Neural cell (in vitro differentiated cells): ENCODE results near the gene PCDH9. TPM values are rescaled to one million over a fixed set of nuclear protein-coding genes. Genes with fewer than 3 reads are reported as not detected.

ENCODE experiments used
- H2AFZ ChIP-seq: fragments of 200-600, 300-800 bp; sonication (generic), shearing (Covaris generic); 2 replicates; pipeline ENCODE4 v1.6.0; 2014; ENCODE audit warnings: low read depth, mild to moderate bottlenecking, antibody characterized with exemption, low read length, moderate library complexity
- H3F3A ChIP-seq: fragments of 200-600 bp; shearing (Covaris generic); 2 replicates; pipeline ENCODE4 v1.6.1; 2016; ENCODE audit warnings: mild to moderate bottlenecking, moderate library complexity, mixed read lengths, antibody characterized with exemption, low read length; ENCODE audit not compliant: insufficient read depth, poor library complexity, severe bottlenecking
- H3K27ac ChIP-seq: fragments of 200-600, 300-800 bp; sonication (generic), shearing (Covaris generic); 2 replicates; pipeline ENCODE4 v1.5.1; 2014; ENCODE audit warnings: mild to moderate bottlenecking, low read length, moderate library complexity
- H3K27me3 ChIP-seq: fragments of 300-800, 200-600 bp; sonication (generic), shearing (Covaris generic); 2 replicates; pipeline ENCODE4 v1.6.0; 2014; ENCODE audit warnings: mild to moderate bottlenecking, low read depth, low read length, moderate library complexity; ENCODE audit not compliant: insufficient read depth
- H3K36me3 ChIP-seq: fragments of 300-800, 200-600 bp; sonication (generic), shearing (Covaris generic); 2 replicates; pipeline ENCODE4 v1.5.1; 2014; ENCODE audit warnings: mild to moderate bottlenecking, antibody characterized with exemption, low read length, moderate library complexity; ENCODE audit not compliant: insufficient read depth
- H3K4me2 ChIP-seq: fragments of 300-800, 200-600 bp; sonication (generic), shearing (Covaris generic); 2 replicates; pipeline ENCODE4 v1.6.0; 2014; ENCODE audit warnings: mild to moderate bottlenecking, low read length
- H3K4me3 ChIP-seq: fragments of 300-800, 200-600 bp; sonication (generic), shearing (Covaris generic); 2 replicates; pipeline ENCODE4 v1.5.1; 2014; ENCODE audit warnings: mild to moderate bottlenecking, low read length, moderate library complexity
- H3K79me2 ChIP-seq: fragments of 200-600 bp; shearing (Covaris generic); replicated peaks from 2 replicates; pipeline ENCODE4 v1.6.0; 2014; ENCODE audit warnings: mild to moderate bottlenecking, low read length, moderate library complexity; ENCODE audit not compliant: insufficient read depth
- H3K9ac ChIP-seq: fragments of 300-800, 200-600 bp; sonication (generic), shearing (Covaris generic); 2 replicates; pipeline ENCODE4 v1.6.1; 2016; ENCODE audit warnings: mild to moderate bottlenecking, low read length, mixed read lengths
- H3K9me2 ChIP-seq: fragments of 200-600 bp; shearing (Covaris generic); 2 replicates; pipeline ENCODE4 v1.6.1; 2016; ENCODE audit warnings: mild to moderate bottlenecking, low read length, mixed read lengths; ENCODE audit not compliant: insufficient read depth
- H3K9me3 ChIP-seq: fragments of 200-600, 300-800 bp; sonication (generic), shearing (Covaris generic); 2 replicates; pipeline ENCODE4 v1.6.1; 2016; ENCODE audit warnings: mild to moderate bottlenecking, mixed run types, low read length, moderate library complexity, mixed read lengths
- H4K20me1 ChIP-seq: fragments of 200-600 bp; shearing (Covaris generic); 2 replicates; pipeline ENCODE4 v1.6.1; 2016; ENCODE audit warnings: mild to moderate bottlenecking, mixed run types; ENCODE audit not compliant: insufficient read depth
- EP300 ChIP-seq: fragments of 450-650 bp; conservative IDR thresholded peaks from 2 replicates; pipeline ENCODE4 v1.6.1; 2014; ENCODE audit warnings: antibody characterized with exemption, mild to moderate bottlenecking, moderate library complexity; ENCODE audit not compliant: poor library complexity, severe bottlenecking
- RAD21 ChIP-seq: fragments of 450-650 bp; conservative IDR thresholded peaks from 2 replicates; pipeline ENCODE4 v1.6.1; 2014; ENCODE audit warnings: antibody characterized with exemption, mild to moderate bottlenecking, moderate library complexity
- polyA plus RNA-seq: library from polyadenylated mRNA; depleted of rRNA; stranded (reverse); fragments of >200 nt; gene quantifications from 2 replicates; pipeline ENCODE4 v1.2.3, GENCODE V29; 2014
- TF ChIP-seq, protein P1 (sequence below): fragments of 450-650 bp; IDR thresholded peaks from 2 replicates; pipeline ENCODE4 v1.5.1; 2014; ENCODE audit warnings: antibody characterized with exemption, mild to moderate bottlenecking, moderate library complexity; ENCODE audit not compliant: poor library complexity, severe bottlenecking
- TF ChIP-seq, protein P2 (sequence below): IDR thresholded peaks from 2 replicates; pipeline ENCODE4 v1.6.1; 2012; ENCODE audit warnings: borderline replicate concordance

PCDH9 gene
- polyA plus RNA-seq, 1 donor from 2014 or later: 4.6 TPM

DNA sequence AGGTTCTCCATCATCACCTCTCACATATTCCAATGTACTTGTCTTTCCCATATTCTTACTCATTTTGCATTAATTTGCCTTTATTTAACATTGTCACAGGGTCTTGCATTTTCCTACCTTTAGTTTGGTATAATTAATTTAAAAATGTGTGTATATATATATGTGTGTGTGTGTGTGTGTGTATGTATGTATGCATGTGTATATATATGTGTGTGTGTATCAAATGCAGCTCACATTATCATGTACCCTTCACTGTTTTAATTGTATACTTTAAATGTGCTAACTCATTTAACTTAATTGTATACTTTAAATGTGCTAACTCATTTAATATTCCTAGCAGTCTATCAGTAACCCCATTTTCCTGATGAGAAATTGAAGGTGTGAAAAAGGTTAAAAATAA is 104.5 kb downstream of the PCDH9 start:
- H4K20me1 ChIP-seq: no peaks in the 10 kb centered on the region
- no peaks in the 10 kb centered on the region for H3K27me3 ChIP-seq
- H3K9me3 ChIP-seq: no peaks in the 10 kb centered on the region
- no peaks in the 10 kb centered on the region for H3K79me2 ChIP-seq
- H3F3A ChIP-seq: peaks cover 4% of the 10 kb centered on the region
- no peak overlapping the region for H3K27ac ChIP-seq
- H3K4me3 ChIP-seq: no peak overlapping the region
- H3K9me2 ChIP-seq: no peaks in the 10 kb centered on the region
- TF ChIP-seq RAD21: no peak
- H3K4me2 ChIP-seq: no peak overlapping the region
- no peak overlapping the region for H3K9ac ChIP-seq
- H3K36me3 ChIP-seq: no peaks in the 10 kb centered on the region
- H2AFZ ChIP-seq: no peak overlapping the region

DNA sequence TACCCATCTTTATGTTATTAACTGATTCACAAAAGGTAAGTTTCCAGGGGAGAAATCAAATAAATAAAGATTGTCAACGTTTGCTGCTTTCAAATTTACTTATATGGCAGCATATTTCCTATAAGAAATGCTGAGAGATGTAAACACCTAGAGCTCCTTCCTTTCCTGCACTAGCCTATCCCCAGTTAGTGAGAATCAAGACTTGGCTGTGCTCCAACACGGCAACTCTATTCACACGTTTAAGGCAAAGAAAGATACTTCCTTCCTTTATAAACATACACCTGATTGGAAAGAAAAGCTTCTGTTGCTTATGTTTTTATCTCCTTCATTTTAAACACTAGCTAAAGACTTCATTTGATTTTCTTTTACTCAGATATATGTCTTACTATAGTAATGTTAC is 107.0 kb downstream of the PCDH9 start:
- H3K27ac ChIP-seq: no peak overlapping the region
- no peaks in the 10 kb centered on the region for H4K20me1 ChIP-seq
- peaks cover 4% of the 10 kb centered on the region for H3F3A ChIP-seq
- H3K9ac ChIP-seq: no peak overlapping the region
- no peak overlapping the region for H3K4me3 ChIP-seq
- no peak overlapping the region for H2AFZ ChIP-seq
- TF ChIP-seq, protein P1, sequence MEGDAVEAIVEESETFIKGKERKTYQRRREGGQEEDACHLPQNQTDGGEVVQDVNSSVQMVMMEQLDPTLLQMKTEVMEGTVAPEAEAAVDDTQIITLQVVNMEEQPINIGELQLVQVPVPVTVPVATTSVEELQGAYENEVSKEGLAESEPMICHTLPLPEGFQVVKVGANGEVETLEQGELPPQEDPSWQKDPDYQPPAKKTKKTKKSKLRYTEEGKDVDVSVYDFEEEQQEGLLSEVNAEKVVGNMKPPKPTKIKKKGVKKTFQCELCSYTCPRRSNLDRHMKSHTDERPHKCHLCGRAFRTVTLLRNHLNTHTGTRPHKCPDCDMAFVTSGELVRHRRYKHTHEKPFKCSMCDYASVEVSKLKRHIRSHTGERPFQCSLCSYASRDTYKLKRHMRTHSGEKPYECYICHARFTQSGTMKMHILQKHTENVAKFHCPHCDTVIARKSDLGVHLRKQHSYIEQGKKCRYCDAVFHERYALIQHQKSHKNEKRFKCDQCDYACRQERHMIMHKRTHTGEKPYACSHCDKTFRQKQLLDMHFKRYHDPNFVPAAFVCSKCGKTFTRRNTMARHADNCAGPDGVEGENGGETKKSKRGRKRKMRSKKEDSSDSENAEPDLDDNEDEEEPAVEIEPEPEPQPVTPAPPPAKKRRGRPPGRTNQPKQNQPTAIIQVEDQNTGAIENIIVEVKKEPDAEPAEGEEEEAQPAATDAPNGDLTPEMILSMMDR: no peak
- TF ChIP-seq RAD21: no peak
- TF ChIP-seq EP300: no peak
- TF ChIP-seq, protein P2, sequence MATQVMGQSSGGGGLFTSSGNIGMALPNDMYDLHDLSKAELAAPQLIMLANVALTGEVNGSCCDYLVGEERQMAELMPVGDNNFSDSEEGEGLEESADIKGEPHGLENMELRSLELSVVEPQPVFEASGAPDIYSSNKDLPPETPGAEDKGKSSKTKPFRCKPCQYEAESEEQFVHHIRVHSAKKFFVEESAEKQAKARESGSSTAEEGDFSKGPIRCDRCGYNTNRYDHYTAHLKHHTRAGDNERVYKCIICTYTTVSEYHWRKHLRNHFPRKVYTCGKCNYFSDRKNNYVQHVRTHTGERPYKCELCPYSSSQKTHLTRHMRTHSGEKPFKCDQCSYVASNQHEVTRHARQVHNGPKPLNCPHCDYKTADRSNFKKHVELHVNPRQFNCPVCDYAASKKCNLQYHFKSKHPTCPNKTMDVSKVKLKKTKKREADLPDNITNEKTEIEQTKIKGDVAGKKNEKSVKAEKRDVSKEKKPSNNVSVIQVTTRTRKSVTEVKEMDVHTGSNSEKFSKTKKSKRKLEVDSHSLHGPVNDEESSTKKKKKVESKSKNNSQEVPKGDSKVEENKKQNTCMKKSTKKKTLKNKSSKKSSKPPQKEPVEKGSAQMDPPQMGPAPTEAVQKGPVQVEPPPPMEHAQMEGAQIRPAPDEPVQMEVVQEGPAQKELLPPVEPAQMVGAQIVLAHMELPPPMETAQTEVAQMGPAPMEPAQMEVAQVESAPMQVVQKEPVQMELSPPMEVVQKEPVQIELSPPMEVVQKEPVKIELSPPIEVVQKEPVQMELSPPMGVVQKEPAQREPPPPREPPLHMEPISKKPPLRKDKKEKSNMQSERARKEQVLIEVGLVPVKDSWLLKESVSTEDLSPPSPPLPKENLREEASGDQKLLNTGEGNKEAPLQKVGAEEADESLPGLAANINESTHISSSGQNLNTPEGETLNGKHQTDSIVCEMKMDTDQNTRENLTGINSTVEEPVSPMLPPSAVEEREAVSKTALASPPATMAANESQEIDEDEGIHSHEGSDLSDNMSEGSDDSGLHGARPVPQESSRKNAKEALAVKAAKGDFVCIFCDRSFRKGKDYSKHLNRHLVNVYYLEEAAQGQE: no peak
- H3K79me2 ChIP-seq: no peaks in the 10 kb centered on the region
- no peaks in the 10 kb centered on the region for H3K9me2 ChIP-seq
- no peaks in the 10 kb centered on the region for H3K36me3 ChIP-seq
- H3K9me3 ChIP-seq: no peaks in the 10 kb centered on the region
- no peak overlapping the region for H3K4me2 ChIP-seq
- H3K27me3 ChIP-seq: no peaks in the 10 kb centered on the region

DNA sequence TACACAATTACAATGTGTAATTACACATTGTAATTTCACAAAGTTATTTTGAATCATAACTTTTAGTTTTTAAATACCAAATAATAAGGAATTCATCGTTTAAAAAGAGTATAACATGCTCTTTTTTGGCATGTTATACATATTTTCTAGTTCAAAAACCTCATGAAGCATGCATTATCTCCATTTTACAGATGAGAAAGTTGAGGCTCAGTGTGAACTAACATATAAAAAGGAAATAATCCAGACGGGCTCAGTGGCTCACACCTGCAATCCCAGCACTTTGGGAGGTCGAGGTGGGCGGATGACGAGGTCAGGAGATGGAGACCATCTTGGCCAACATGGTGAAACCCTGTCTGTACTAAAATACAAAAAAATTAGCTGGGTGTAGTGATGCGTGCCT is 107.9 kb downstream of the PCDH9 start:
- H2AFZ ChIP-seq: no peak overlapping the region
- H3K4me3 ChIP-seq: no peak overlapping the region
- H3K9ac ChIP-seq: no peak overlapping the region
- H3F3A ChIP-seq: no peaks in the 10 kb centered on the region
- no peaks in the 10 kb centered on the region for H4K20me1 ChIP-seq
- H3K9me3 ChIP-seq: no peaks in the 10 kb centered on the region
- no peaks in the 10 kb centered on the region for H3K9me2 ChIP-seq
- no peak for TF ChIP-seq RAD21
- no peak overlapping the region for H3K4me2 ChIP-seq
- H3K27me3 ChIP-seq: no peaks in the 10 kb centered on the region
- H3K36me3 ChIP-seq: no peaks in the 10 kb centered on the region
- no peaks in the 10 kb centered on the region for H3K79me2 ChIP-seq
- no peak overlapping the region for H3K27ac ChIP-seq
